ENCODE data around the gene PTRH1.

GRCh38 chr9:127714951-127715469, 453 bp downstream of the PTRH1 start:
- TF ChIP-seq CTCF (IDR thresholded peaks at IDR 0.05) = no peak
- no peak for TF ChIP-seq POLR2A (IDR thresholded peaks at IDR 0.05)

All from body of pancreas (tissue), 4 donors.